Activated T-cell treated with anti-CD3 and anti-CD28 coated beads for 24 hours (primary cell): ENCODE measurements around the gene ADGRL4.
"Not testable (repeated sequence)": the region's sequence is repeated elsewhere in the genome, so short reads cannot be mapped to it uniquely, and the experiment has no call there.

Experiments
- DNase-seq: peaks from one replicate; pipeline ENCODE4 v3.0.0-alpha.2; 2020; ENCODE audit warnings: low read depth

The ADGRL4 gene

GRCh38 chr1:79006564-79006963, at the start of gene ADGRL4:
Gene ADGRL4, minus strand, starts transcription at chr1:79006730. Its CDS starts 76 bp downstream, at chr1:79006654.
- no peak for DNase-seq

GRCh38 chr1:79055856-79056255, 49.3 kb upstream of the ADGRL4 start:
- no peak for DNase-seq

- no peak for DNase-seq
Measured at GRCh38 chr1:79052829-79053449, 46.4 kb upstream of the ADGRL4 start.

DNA sequence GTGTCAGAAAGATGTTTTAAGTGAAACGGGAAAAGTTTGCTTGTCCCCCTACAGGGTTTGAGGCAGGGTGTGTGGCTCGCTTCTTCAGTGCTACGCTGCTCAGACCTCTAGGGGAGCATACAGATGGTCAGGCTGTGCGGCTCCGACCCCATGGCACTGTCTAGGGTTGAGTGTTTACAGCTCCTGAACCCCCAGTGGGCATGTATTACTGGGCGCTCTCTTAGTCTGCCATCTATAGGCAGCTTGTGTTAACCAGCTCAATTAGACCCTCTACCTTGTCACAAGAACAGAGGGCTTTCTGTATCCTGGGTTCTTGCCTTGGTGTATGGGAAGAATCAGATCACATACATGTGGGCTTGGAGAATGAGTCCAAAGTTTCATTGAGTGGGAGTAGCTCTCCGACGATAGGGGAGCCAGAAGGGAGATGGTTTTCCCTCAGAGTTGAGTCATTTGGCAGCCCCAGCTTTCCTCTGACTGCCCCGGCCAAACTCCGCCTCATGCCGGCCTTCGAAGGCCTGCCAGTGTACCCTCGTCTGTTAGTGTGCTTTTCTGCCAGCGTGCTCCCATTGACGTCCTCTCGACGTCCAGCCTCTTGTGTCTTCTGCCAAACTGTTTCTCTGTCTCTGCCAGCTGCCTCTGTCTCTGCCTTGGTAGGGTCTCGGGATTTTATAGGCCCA, 38.6 kb upstream of the ADGRL4 start:
- DNase-seq: no peak

DNA sequence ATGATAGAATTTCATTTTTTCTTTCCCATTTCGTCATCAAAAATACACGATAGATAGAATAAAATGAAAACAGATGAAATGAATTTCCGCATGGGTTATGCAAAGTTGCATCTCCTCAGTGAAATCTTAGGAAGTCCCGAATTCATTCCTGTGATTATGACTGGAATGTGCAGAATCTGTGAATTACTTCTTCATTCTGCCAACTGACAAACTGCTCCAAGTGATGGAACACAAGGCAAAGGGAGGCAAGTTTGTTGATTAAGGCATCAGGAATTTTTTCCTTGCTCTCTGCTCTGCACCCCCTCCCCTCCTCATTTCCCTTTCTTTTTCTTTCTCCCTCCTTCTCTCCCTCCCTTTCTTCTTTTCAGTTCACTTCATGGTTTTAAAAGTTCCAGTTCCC, 37.0 kb upstream of the ADGRL4 start:
- DNase-seq: no peak

DNA sequence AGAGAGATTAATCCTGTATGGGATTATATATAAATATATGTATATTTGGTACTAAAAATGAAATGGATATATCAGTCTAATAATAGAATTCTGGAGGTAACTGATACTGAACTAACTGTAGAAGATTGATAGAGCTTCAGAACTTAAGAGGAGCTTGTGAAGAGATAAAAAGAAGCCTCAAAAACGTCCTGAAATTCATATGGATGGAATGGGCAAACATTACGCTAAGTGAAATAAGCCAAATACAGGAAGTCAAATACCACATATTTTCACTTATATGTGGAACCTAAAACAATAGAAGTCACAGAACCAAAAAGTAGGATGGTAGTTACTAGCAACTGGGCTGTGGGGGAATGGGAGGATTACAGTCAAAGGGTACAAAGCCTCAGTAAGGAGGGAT, 36.0 kb upstream of the ADGRL4 start:
- DNase-seq: no peak

GRCh38 chr1:79042117-79042516, 35.6 kb upstream of the ADGRL4 start:
- no peak for DNase-seq

DNA sequence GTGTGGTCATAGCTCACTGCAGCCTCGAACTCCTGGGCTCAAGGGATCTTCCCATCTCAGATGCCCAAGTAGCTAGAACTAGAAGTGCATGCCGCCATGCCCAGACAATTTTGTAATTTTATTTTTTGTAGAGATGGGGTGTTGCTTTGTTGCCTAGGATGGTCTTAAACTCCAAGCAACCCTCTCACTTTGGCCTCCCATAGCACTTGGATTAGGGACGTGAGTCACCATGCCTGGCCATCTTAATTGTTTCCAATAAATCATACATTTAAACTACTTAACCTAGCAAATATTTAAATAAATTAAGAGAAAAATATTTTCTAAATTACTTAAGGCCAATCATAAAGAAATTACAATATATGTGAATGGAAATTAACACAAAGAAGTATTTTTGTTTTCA, 35.1 kb upstream of the ADGRL4 start:
- DNase-seq: no peak

GRCh38 chr1:79040424-79041082, 34.0 kb upstream of the ADGRL4 start:
- DNase-seq: no peak

- DNase-seq: no peak
Measured at GRCh38 chr1:79037085-79037484, 30.6 kb upstream of the ADGRL4 start.

DNA sequence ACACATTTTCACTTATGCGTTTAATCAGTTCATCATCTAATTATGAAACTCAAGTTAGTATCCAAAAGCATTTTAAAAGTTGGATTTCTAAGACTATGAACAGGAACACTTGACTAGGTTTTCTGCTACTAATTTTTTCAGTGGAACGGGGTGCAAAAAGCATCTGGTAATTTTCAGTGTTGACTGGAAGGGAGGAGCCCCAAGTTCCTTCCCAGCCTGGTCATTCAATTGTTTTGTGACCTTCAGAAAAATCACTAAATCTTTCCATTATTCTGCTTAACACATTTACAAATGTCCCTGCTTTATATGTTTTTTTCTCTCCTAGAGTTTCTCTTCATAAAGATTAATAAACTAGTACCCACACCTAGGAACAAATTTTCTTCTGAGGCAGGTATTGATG, 6.0 kb upstream of the ADGRL4 start:
- no peak for DNase-seq

GRCh38 chr1:79010589-79010988, 4.1 kb upstream of the ADGRL4 start:
- no peak for DNase-seq

DNA sequence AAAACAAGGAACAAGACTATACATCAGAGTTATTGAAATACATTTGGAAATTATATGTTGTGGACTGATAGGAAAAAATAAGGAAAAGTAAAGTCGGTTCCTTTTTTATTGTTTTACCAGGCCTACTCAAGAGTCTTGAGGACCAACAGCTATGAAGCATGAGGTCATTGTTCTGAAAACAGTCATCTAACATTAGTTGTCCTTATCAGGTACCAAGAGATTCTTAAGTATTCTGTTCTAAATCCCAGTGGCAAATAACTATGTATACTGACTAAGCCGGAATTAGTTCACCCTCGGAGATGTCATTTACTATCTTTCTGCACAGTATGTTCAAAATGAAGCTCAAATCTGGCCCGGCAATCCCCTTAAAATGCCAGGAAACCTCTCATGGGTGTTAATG, 585 bp downstream of the ADGRL4 start:
- DNase-seq: no peak

DNA sequence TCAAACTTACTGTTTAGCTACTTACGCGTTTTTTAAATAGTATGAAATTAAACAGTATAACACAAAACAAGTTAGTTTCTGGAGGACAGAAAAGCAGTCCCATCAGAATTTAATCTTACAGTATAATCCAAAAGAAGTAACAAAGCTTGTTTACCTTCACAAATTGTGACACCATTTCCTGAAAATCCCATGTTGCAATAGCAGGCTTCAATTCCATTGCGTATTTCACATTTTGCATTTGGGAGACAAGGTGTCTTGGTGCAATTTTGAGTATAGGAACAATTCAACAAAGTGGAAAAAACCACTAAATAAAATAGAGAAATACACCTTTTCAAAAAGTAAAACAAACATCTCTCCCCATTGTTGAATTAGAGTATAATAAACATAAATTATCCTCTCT, 1.6 kb downstream of the ADGRL4 start:
- no peak for DNase-seq

- no peak for DNase-seq
Measured at GRCh38 chr1:78996791-78997190, 9.7 kb downstream of the ADGRL4 start.

DNA sequence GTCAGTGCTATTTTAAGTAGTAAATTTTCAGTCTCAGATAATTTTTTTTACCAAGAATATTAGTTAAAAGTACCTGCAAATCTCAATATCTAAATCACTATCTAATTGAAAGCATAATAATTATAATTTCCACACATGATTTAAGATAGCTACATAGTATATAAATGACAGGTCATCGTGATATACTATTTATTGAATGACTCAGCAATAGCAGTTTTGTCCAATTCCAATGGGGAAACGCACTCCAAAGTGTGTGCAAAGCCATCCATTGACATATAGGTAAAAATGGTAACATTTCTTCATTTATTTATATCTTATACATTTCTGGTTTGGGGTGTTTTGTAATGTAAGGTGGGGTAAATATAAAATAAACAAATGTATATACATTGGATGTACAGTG, 19.5 kb downstream of the ADGRL4 start:
- DNase-seq: no peak

- no peak for DNase-seq
Measured at GRCh38 chr1:78980511-78980910, 26.0 kb downstream of the ADGRL4 start.

DNA sequence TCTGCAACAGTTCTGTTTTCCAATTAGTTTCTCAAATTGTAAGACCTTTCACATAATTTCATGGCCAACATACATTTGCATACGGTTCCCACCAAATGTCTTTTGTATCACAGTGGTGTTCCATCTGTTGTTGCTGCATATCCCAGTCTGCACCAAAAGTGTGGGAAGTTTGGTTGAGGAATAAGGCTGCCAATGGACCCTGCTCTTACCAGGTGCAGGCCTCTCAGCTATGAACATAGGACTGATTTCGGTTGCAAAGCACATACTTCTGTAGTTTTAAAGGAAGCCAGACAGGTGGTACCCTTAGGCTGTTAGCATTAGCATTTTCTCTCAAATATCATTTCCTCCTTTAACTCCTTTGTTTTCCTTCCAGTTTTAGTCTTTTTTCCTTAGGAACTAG, 33.8 kb downstream of the ADGRL4 start:
- DNase-seq: no peak

DNA sequence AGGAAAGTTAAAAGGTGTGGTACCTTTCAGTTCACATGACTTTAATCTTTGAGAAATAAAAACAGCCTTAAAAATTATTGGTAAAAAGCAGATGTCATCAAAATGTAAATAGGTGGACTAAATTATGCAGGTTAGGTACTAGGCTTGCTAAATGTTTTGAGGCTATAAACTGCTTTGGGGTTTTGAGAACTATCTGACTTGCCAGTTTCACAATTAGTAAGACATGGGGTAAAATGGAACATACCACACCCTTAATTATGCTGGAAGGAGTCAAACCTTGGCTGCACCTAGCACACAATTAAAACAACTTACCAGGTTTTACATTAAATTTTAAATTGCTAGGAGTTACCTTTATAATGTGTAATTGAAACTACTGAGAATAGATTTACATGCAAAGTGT, 39.4 kb downstream of the ADGRL4 start:
- not testable (repeated sequence) for DNase-seq

- DNase-seq: no peak
Measured at GRCh38 chr1:78958711-78959110, 47.8 kb downstream of the ADGRL4 start.

DNA sequence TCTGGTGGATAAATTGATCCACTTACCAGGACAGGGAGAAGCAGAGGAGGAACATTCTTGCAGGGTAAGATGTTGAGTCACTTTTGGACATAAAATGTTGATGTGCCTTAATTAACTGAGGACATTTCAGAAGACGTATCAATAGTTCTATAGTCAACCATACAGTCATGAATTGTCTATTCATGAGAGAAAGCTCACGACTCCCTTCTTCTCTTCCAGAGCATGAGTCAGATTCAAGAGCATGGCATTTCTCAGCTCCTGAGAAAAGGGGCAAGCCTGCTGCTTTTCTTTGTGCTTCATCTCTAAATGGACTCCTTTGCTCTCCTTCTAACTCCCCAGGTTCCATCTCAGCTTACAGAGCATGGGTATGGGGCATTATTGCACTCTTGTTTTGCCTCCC, 55.7 kb downstream of the ADGRL4 start:
- no peak for DNase-seq

GRCh38 chr1:78949227-78949626, 57.3 kb downstream of the ADGRL4 start:
- DNase-seq: no peak

- no peak for DNase-seq
Measured at GRCh38 chr1:78919150-78919549, 87.4 kb downstream of the ADGRL4 start.

DNA sequence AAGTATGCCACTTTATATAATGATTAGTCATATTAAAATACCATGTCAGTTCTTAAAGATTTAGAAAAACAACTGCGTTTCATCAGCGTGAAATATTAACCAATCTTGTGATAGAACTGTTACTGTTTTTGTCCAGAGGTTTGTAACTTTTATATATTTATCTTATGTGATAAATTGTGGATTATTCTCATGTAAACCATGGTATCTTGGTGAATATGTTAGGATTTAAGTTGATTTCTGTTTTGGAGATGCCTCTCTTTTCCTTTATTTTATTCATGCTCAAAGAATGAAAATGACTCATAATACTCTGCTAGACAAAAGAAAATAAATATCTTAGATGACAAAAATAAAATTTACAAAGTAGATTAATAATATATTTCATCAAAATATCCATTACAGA, 88.4 kb downstream of the ADGRL4 start:
- no peak for DNase-seq
